ENCODE data around the gene FKBP11.

DNA sequence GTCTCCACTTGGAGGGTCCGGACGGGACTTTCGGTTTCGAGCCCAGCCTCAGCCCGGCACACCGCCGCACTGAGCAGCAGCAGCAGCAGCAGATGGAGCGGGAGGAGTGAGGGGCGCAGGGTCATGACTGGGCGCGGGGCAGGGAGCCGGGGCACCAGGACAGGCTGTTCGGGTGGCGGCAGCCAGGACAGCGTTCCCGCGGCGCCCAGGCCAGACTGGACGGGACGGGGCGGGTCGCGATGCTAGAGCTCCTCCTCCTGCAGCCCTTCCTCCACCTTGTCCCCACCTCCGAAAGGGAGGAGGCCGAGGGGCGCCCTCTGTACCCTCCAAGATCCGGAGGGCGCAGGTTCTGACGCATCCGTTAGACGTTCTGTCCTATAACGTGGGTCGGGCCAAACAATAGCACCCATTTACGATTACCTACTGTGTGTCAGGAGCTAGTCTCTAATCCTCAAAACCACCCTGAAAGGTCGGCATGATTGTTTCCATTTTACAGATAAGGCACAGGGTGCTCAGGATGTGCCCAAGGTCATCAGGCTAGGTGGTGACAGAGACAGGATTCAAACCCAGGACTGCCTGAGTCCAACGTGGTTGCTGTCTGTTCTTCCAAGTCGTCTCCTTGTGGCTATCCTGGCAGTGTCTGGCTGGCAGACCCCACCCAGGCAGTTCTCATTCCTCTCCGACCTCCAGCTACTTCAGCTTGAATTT lies at the start of gene FKBP11:
- no peak for TF ChIP-seq POLR2A (IDR thresholded peaks at IDR 0.05)
- TF ChIP-seq EP300 (IDR thresholded peaks at IDR 0.05), result no peak
